ENCODE data around the gene UBE2J1. TPM values are rescaled to one million over a fixed set of nuclear protein-coding genes. Genes with fewer than 3 reads are reported as not detected.
A peak's percentile ranks its signal among the peaks of the same experiment; 100 is the strongest.

Gene UBE2J1
- total and polyA plus RNA-seq, 2 donors (not counting 3 experiments of a cell fraction or from before 2014, with no cell fraction given): 44.4 to 96.6 TPM

DNA sequence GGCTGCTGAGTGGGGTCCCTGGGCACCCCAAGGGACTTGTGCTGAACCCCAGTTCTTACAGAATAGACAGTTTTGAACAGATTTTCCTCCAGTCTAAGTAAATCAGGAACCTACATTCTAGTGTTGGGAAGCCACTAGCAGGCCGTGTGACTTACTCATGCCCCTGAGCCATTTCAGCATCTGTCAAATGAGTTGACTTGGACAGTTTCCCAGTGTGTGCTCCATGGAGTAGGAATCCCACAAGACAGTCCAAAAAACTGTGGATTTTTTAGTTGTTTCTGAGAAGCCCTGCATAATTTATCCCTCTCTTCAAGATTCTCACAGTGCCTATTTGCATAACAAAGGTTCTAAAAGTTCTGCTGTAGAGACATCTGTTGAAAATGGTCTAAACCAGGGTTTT, 39.5 kb downstream of the UBE2J1 start:
- FAIRE-seq (peak; percentile 77), DNase-seq (ENCODE audit: low read depth, low spot score) (peak; percentile 32)
- H3K9me3 ChIP-seq (replicated peaks; ENCODE audit: control insufficient read depth, insufficient read depth, low read length): no peaks in the 10 kb centered on the region
- H3K4me1 ChIP-seq (ENCODE audit: control insufficient read depth, extremely low read depth, insufficient read depth, low read length): peaks cover 22% of the 10 kb centered on the region
- no peaks in the 10 kb centered on the region for H4K20me1 ChIP-seq (replicated peaks; ENCODE audit: control insufficient read depth, extremely low read depth, insufficient read depth, low read length)
- peaks cover 0 to 3% of the 10 kb centered on the region in 2 experiments for H3K36me3 ChIP-seq (ENCODE audit: control insufficient read depth in 2 of 2, extremely low read depth in 1 of 2, insufficient read depth in 2 of 2, low read length in 2 of 2)
- BruUV-seq (replicated peaks): no TSS peak
- H3K9me1 ChIP-seq (replicated peaks; ENCODE audit: control insufficient read depth, extremely low read depth, insufficient read depth, low read length): no peaks in the 10 kb centered on the region
- TF ChIP-seq MAX (IDR thresholded peaks at IDR 0.05; ENCODE audit: insufficient read depth, insufficient read length) (no peak), EZH2 (IDR thresholded peaks at IDR 0.05; ENCODE audit: borderline replicate concordance, low read depth, low read length, severe bottlenecking) (no peak), POLR2A (IDR thresholded peaks at IDR 0.05; ENCODE audit: low read depth, low read length) (no peak), POLR2AphosphoS5 (IDR thresholded peaks at IDR 0.05; ENCODE audit: insufficient read depth, low read depth, low read length) (no peak), JUN (IDR thresholded peaks at IDR 0.05; ENCODE audit: borderline replicate concordance, insufficient read depth, insufficient read length, low read depth) (no peak), MYC (IDR thresholded peaks at IDR 0.05; ENCODE audit: low read depth, low read length) (no peak), CTCF (IDR thresholded peaks at IDR 0.05; ENCODE audit: extremely low read depth in 1 of 2, insufficient read depth in 1 of 2, low read depth in 1 of 2, low read length in 2 of 2) (no peak), FOS (IDR thresholded peaks at IDR 0.05; ENCODE audit: borderline replicate concordance, insufficient read depth, low read length) (no peak), GATA2 (IDR thresholded peaks at IDR 0.05; ENCODE audit: insufficient read depth, insufficient read length, low read depth, low read length) (no peak)
- dilution Hi-C loops (cut with MboI; ENCODE audit: extremely low pct_ligation_motif_present, low sequenced_read_pairs): no loop called here
- intact Hi-C loops (cut with micrococcal nuclease): loop anchor here (2.0 kb wide), 1 partner anchor 330 kb away; no protein-coding TSS in a partner anchor
- no peak overlapping the region for H2AFZ ChIP-seq (ENCODE audit: low read depth, low read length)
- peak overlapping the region; percentile 67 for H3K27ac ChIP-seq (ENCODE audit: insufficient read depth, low read depth, low read length)
- no peaks in the 10 kb centered on the region for H3K27me3 ChIP-seq (ENCODE audit: control insufficient read depth in 2 of 2, insufficient read depth in 2 of 2, low read length in 2 of 2)
- no peak overlapping the region for H3K4me3 ChIP-seq (replicated peaks in 1 of 3; ENCODE audit: insufficient read depth in 1 of 3, low read depth in 1 of 3, low read length in 3 of 3)
- peak overlapping the region; percentile 38 for H3K4me2 ChIP-seq (ENCODE audit: insufficient read depth, low read length)
- H3K9ac ChIP-seq (replicated peaks; ENCODE audit: extremely low read depth, insufficient read depth, low read length): peak overlapping the region; percentile 43
- ChIA-PET CTCF (interaction anchor here (1.4 to 2.9 kb wide), 8 partner anchors 8 to 296 kb away, joined by 4 to 102 read pairs (median 26); partner anchors contain the start of gene UBE2J1), POLR2A (interaction anchor here (1.0 to 2.3 kb wide), 2 partner anchors 15 to 233 kb away, joined by 5 to 8 read pairs; partner anchors contain the start of gene PNRC1)
- H3K79me2 ChIP-seq (ENCODE audit: control insufficient read depth, insufficient read depth, low read length): no peaks in the 10 kb centered on the region

Data from endothelial cell of umbilical vein (primary cell).